K562 (cell line): Measurements from ENCODE around the gene DBNDD2. TPM values are rescaled to one million over a fixed set of nuclear protein-coding genes. Genes with fewer than 3 reads are reported as not detected.

ENCODE experiments used
- GMEB1 ChIP-seq: fragments of 250-450 bp; sonication (Bioruptor Pico); IDR thresholded peaks from 2 replicates; pipeline ENCODE4 v1.4.0; 2020; ENCODE audit warnings: mild to moderate bottlenecking
- HES1 ChIP-seq: fragments of 450-650 bp; IDR thresholded peaks from 2 replicates; pipeline ENCODE4 v1.6.1; 2016; ENCODE audit warnings: low read depth, mild to moderate bottlenecking, moderate library complexity
- HIVEP1 ChIP-seq: fragments of 250-450 bp; sonication (Bioruptor Pico); IDR thresholded peaks from 2 replicates; pipeline ENCODE4 v1.4.0; 2020; ENCODE audit warnings: mild to moderate bottlenecking
- NCOA1 ChIP-seq: fragments of 450-650 bp; IDR thresholded peaks from 2 replicates; pipeline ENCODE4 v1.6.1; 2016; ENCODE audit warnings: low read depth
- NFIX ChIP-seq: fragments of 250-450 bp; sonication (Bioruptor Pico); IDR thresholded peaks from 2 replicates; pipeline ENCODE4 v1.4.0; 2020; ENCODE audit warnings: low read depth, mild to moderate bottlenecking, moderate library complexity
- PHF21A ChIP-seq: fragments of 450-650 bp; IDR thresholded peaks from 2 replicates; pipeline ENCODE4 v1.6.1; 2017; ENCODE audit warnings: low read depth, borderline replicate concordance
- RB1 ChIP-seq: fragments of 450-650 bp; IDR thresholded peaks from 2 replicates; pipeline ENCODE4 v1.6.1; 2017; ENCODE audit warnings: low read depth, mild to moderate bottlenecking
- RBM17 ChIP-seq: fragments of 200-400 bp; formaldehyde crosslinking; IDR thresholded peaks from 2 replicates; pipeline ENCODE4 v1.6.1; 2017; ENCODE audit warnings: low read depth, mild to moderate bottlenecking, low read length, borderline replicate concordance
- RBM34 ChIP-seq: fragments of 200-400 bp; formaldehyde crosslinking; IDR thresholded peaks from 2 replicates; pipeline ENCODE4 v1.6.1; 2018; ENCODE audit warnings: low read length, borderline replicate concordance; ENCODE audit not compliant: insufficient read depth
- SMAD4 ChIP-seq: fragments of 250-450 bp; sonication (Bioruptor Pico); conservative IDR thresholded peaks from 2 replicates; pipeline ENCODE4 v1.8.0; 2021; ENCODE audit warnings: inconsistent platforms, mild to moderate bottlenecking, moderate library complexity
- SPI1 ChIP-seq: IDR thresholded peaks from 2 replicates; pipeline ENCODE4 v1.6.1; 2011; ENCODE audit warnings: low read depth, low read length, control low read depth, borderline replicate concordance
- ZNF318 ChIP-seq, 2 experiments: fragments of 450-650 bp; IDR thresholded peaks; 2 replicates each; pipeline ENCODE4 v1.6.1; 2016; ENCODE audit warnings: mild to moderate bottlenecking in 2 of 2, borderline replicate concordance in 1 of 2, low read depth in 1 of 2, moderate library complexity in 1 of 2
- ZNF354B ChIP-seq: fragments of 250-450 bp; sonication (Bioruptor Pico); IDR thresholded peaks from 2 replicates; pipeline ENCODE4 v1.4.0; 2020
- ZNF589 ChIP-seq: fragments of 200-800 bp; sonication (Bioruptor generic); IDR thresholded peaks from 2 replicates; pipeline ENCODE4 v1.6.1; 2016; ENCODE audit warnings: low read depth, missing genetic modification characterization, missing compliant biosample characterization
- ZNF77 ChIP-seq: fragments of 250-450 bp; sonication (Bioruptor Pico); IDR thresholded peaks from 2 replicates; pipeline ENCODE4 v1.5.0; 2020
- ZNF780A ChIP-seq: fragments of 250-450 bp; sonication (Bioruptor Pico); IDR thresholded peaks from 2 replicates; pipeline ENCODE4 v1.5.0; 2021; ENCODE audit warnings: mild to moderate bottlenecking
- polyA plus RNA-seq, 8 experiments: library from polyadenylated mRNA; depleted of rRNA in 4 of 8; stranded (reverse) in 5 of 8; unstranded in 3 of 8; fragments of >200 nt; fragmentation: Nextera tagmentation in 2 of 8; fragmentation: Illumina TruSeq in 1 of 8; extraction: Ambion mirVana in 2 of 8; extraction: Trizol in 1 of 8; gene quantifications; 2 replicates each; pipeline versions ENCODE4 v1.2.1 to v1.2.3, GENCODE V29; 2011 to 2014; ENCODE audit warnings: inconsistent platforms in 1 of 8, missing spikeins in 1 of 8
- total RNA-seq, 7 experiments: library from RNA; depleted of rRNA in 6 of 7; stranded (reverse); fragments of >200 nt in 6 of 7; fragmentation: Illumina TruSeq in 2 of 7; extraction: Trizol in 2 of 7; gene quantifications; 2 replicates each; pipeline versions ENCODE4 v1.2.1 to v1.2.3, GENCODE V29; 2011 to 2021; ENCODE audit warnings: low replicate concordance in 1 of 7

DBNDD2 gene
- total and polyA plus RNA-seq, 9 of the 15 experiments (the other 6 are each of a cell fraction or from before 2014, with no cell fraction given) = 12.8 to 64.0 (median 35.8) TPM

- TF ChIP-seq NFIX (CRISPR knock-in tag) (no peak), ZNF589 (CRISPR knock-in tag) (no peak), SPI1 (no peak), RB1 (no peak), RBM34 (no peak), HES1 (no peak), SMAD4 (CRISPR knock-in tag) (peak; percentile 34; the same call in 1 of the 2 replicates), ZNF780A (CRISPR knock-in tag) (no peak), ZNF318 (IDR thresholded peaks at IDR 0.05; ENCODE audit: borderline replicate concordance in 1 of 2, low read depth in 1 of 2) (no peak), ZNF354B (CRISPR knock-in tag) (no peak), GMEB1 (CRISPR knock-in tag) (no peak), HIVEP1 (CRISPR knock-in tag) (no peak), NCOA1 (no peak), PHF21A (no peak), RBM17 (no peak), ZNF77 (CRISPR knock-in tag) (no peak)
Measured at GRCh38 chr20:45427236-45428149, 19.4 kb downstream of the DBNDD2 start (continued).
